IPS-15b (cell line): Measurements from ENCODE around the gene CETN3.
A peak's percentile ranks its signal among the peaks of the same experiment; 100 is the strongest.

Source experiments
- H3K27me3 ChIP-seq: one replicate; pipeline ENCODE4 v1.6.1; 2013; ENCODE audit warnings: low read length; ENCODE audit not compliant: control insufficient read depth, insufficient read depth
- H3K36me3 ChIP-seq: one replicate; pipeline ENCODE4 v1.6.1; 2013; ENCODE audit warnings: low read length; ENCODE audit not compliant: control insufficient read depth, insufficient read depth
- H3K4me1 ChIP-seq: one replicate; pipeline ENCODE4 v1.6.1; 2013; ENCODE audit warnings: mild to moderate bottlenecking, low read length; ENCODE audit not compliant: control insufficient read depth, insufficient read depth
- H3K4me3 ChIP-seq: one replicate; pipeline ENCODE4 v1.5.1; 2013; ENCODE audit warnings: low read depth, low read length
- H3K9ac ChIP-seq: one replicate; pipeline ENCODE4 v1.6.1; 2013; ENCODE audit warnings: low read depth, mild to moderate bottlenecking, low read length
- H3K9me3 ChIP-seq: one replicate; pipeline ENCODE4 v1.6.1; 2013; ENCODE audit warnings: mild to moderate bottlenecking, low read length; ENCODE audit not compliant: control insufficient read depth, insufficient read depth

The CETN3 gene

GRCh38 chr5:90409318-90410177 is at the start of gene CETN3:
CETN3 (minus strand) TSS chr5:90409756; CDS start chr5:90409661, 95 bp downstream.
- Histone ChIP-seq H3K4me3 (peak within 1 kb of the TSS; percentile 98), H3K9me3 (no peaks in the 10 kb centered on the region), H3K9ac (peak within 1 kb of the TSS; percentile 96), H3K36me3 (no peaks in the 10 kb centered on the region), H3K4me1 (peaks cover 9% of the 10 kb centered on the region), H3K27me3 (no peaks in the 10 kb centered on the region)

- H3K4me3 ChIP-seq, result no peak overlapping the region
- H3K9me3 ChIP-seq, result no peaks in the 10 kb centered on the region
- H3K27me3 ChIP-seq, result no peaks in the 10 kb centered on the region
Observed at GRCh38 chr5:90446961-90447360, 37.4 kb upstream of the CETN3 start.

GRCh38 chr5:90440644-90441043 is 31.1 kb upstream of the CETN3 start:
- no peaks in the 10 kb centered on the region for H3K27me3 ChIP-seq
- H3K4me1 ChIP-seq, result no peaks in the 10 kb centered on the region
- no peaks in the 10 kb centered on the region for H3K36me3 ChIP-seq
- no peak overlapping the region for H3K9ac ChIP-seq
- no peak overlapping the region for H3K4me3 ChIP-seq
- H3K9me3 ChIP-seq, result no peaks in the 10 kb centered on the region

More at GRCh38 chr5:90446961-90447360, 37.4 kb upstream of the CETN3 start:
- H3K36me3 ChIP-seq, result no peaks in the 10 kb centered on the region
- H3K4me1 ChIP-seq, result no peaks in the 10 kb centered on the region
- H3K9ac ChIP-seq, result no peak overlapping the region

GRCh38 chr5:90438100-90438499 is 28.5 kb upstream of the CETN3 start:
- Histone ChIP-seq H3K4me3 (no peak overlapping the region), H3K27me3 (no peaks in the 10 kb centered on the region), H3K36me3 (no peaks in the 10 kb centered on the region), H3K9me3 (no peaks in the 10 kb centered on the region), H3K9ac (no peak overlapping the region), H3K4me1 (no peaks in the 10 kb centered on the region)

GRCh38 chr5:90437663-90438062 is 28.1 kb upstream of the CETN3 start:
- H3K4me1 ChIP-seq, result no peaks in the 10 kb centered on the region
- no peaks in the 10 kb centered on the region for H3K36me3 ChIP-seq
- no peaks in the 10 kb centered on the region for H3K9me3 ChIP-seq
- no peak overlapping the region for H3K9ac ChIP-seq
- H3K4me3 ChIP-seq, result no peak overlapping the region
- H3K27me3 ChIP-seq, result no peaks in the 10 kb centered on the region

DNA sequence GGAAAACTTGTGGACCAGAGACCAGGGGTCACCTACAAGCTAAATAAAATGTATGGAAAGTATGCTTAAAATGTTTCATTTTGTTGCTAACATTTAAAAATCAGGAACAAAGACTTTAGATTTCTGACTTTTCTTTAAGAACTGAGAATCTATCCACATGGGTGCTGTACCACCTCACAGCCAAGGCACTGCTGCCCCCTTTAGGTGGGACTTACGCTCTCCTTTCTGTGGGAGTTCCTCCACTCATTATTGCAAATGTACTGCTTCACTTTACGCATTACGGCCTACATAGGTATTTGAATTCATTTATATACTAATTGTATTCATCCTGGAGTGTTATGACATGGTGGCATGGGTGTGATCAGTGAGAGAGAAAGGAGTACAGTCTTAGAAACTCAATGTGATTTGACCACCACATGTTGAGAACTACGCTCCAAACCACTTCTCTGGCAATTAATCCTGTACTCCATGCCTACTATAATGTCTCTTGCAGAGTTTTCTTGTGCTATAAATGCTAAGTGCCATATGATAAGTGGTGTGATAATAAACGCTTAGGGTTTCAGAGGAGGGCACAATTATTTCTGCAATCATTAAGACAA is 24.7 kb upstream of the CETN3 start:
- Histone ChIP-seq H3K27me3 (no peaks in the 10 kb centered on the region), H3K4me1 (no peaks in the 10 kb centered on the region), H3K4me3 (no peak overlapping the region), H3K9me3 (no peaks in the 10 kb centered on the region), H3K9ac (no peak overlapping the region), H3K36me3 (no peaks in the 10 kb centered on the region)

- H3K9me3 ChIP-seq, result no peaks in the 10 kb centered on the region
- no peak overlapping the region for H3K9ac ChIP-seq
- H3K4me3 ChIP-seq, result no peak overlapping the region
- no peaks in the 10 kb centered on the region for H3K36me3 ChIP-seq
- H3K4me1 ChIP-seq, result no peaks in the 10 kb centered on the region
- H3K27me3 ChIP-seq, result no peaks in the 10 kb centered on the region
Observed at GRCh38 chr5:90424245-90424644, 14.7 kb upstream of the CETN3 start.

DNA sequence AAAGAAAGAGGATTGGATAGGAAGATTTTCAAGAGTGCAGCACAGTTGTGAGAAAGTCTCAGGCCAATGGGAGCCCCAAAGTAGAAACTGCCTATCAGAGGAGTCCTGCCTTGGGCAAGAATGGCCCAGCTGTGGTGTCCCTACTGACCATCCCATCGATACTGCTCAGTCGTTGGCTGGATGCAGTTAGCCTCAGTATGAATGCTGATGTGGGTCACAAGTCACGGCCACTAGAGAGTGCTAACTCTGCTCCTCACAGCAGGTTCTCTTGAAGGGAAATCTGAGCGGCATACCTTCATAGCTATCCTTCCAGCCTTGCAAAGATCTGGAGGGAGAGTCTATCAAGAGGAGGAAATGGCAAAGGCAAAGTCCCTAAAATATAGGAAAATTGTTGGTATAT is 11.6 kb upstream of the CETN3 start:
- Histone ChIP-seq H3K36me3 (no peaks in the 10 kb centered on the region), H3K9me3 (no peaks in the 10 kb centered on the region), H3K4me3 (no peak overlapping the region), H3K9ac (no peak overlapping the region), H3K27me3 (no peaks in the 10 kb centered on the region), H3K4me1 (no peaks in the 10 kb centered on the region)

- H3K4me1 ChIP-seq, result no peaks in the 10 kb centered on the region
- H3K9ac ChIP-seq, result no peak overlapping the region
- no peak overlapping the region for H3K4me3 ChIP-seq
- no peaks in the 10 kb centered on the region for H3K36me3 ChIP-seq
- no peaks in the 10 kb centered on the region for H3K27me3 ChIP-seq
- H3K9me3 ChIP-seq, result no peaks in the 10 kb centered on the region
Observed at GRCh38 chr5:90418214-90418613, 8.7 kb upstream of the CETN3 start.

DNA sequence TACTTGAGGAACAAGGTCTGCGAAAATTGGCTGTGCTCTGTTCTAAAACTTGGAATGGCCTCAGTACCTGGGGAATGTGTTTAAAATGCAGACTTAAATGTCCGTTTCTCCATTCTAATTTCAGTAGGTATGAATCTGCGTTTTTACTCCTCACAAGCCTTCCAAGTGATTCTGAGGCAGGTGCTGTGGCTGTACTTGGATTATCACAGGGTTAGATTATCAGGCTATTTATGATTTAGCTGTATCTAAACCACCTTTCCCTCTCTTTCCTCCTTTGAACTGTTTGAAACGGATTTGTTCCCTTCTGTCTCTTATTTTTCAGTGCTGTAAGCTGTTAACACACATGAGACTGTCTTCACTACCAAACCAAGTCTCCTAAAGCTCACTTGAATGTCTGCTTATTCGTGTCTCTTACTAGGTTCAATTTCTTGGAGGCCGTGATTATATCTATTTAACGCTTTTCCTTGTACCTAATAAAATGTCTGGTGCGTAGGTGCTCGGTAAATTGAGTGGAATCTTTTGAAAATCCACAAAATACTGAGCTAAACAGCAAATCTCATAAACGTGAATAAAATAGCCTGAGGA is 714 bp upstream of the CETN3 start:
- Histone ChIP-seq H3K4me3 (peak overlapping the region; percentile 81), H3K36me3 (no peaks in the 10 kb centered on the region), H3K9ac (peak overlapping the region; percentile 87), H3K27me3 (no peaks in the 10 kb centered on the region), H3K4me1 (peaks cover 9% of the 10 kb centered on the region), H3K9me3 (no peaks in the 10 kb centered on the region)

- Histone ChIP-seq H3K27me3 (no peaks in the 10 kb centered on the region), H3K9ac (peak overlapping the region; percentile 96), H3K4me3 (peak overlapping the region; percentile 98), H3K9me3 (no peaks in the 10 kb centered on the region), H3K4me1 (peaks cover 9% of the 10 kb centered on the region), H3K36me3 (no peaks in the 10 kb centered on the region)
Observed at GRCh38 chr5:90408571-90409317, 812 bp downstream of the CETN3 start.
